CD14-positive monocyte (primary cell): Measurements from ENCODE around the gene KRT1. TPM values are rescaled to one million over a fixed set of nuclear protein-coding genes. Genes with fewer than 3 reads are reported as not detected.
"Not testable (repeated sequence)": the region's sequence is repeated elsewhere in the genome, so short reads cannot be mapped to it uniquely, and the experiment has no call there.

Experiments used
- DNase-seq, 3 donors: peaks; one replicate each; pipeline ENCODE4 v3.0.0-alpha.2; 2011 to 2022
- H2AFZ ChIP-seq: 2 replicates; pipeline ENCODE4 v1.6.0; 2012; ENCODE audit warnings: mild to moderate bottlenecking, low read depth, low read length, inconsistent platforms; ENCODE audit not compliant: insufficient read depth, poor library complexity, severe bottlenecking
- H3K27ac ChIP-seq, 2 donors: 1 replicate in 1 of 2; 2 replicates in 1 of 2; pipeline ENCODE4 v1.5.1; 2012 to 2013; ENCODE audit warnings: low read length in 2 of 2, control low read depth in 1 of 2, inconsistent platforms in 1 of 2, low read depth in 1 of 2, mild to moderate bottlenecking in 1 of 2
- H3K27me3 ChIP-seq, 2 donors: one replicate each; pipeline versions ENCODE4 v1.6.0 to v1.6.1; 2011 to 2013; ENCODE audit warnings: low read length in 2 of 2; ENCODE audit not compliant: control insufficient read depth in 2 of 2, insufficient read depth in 2 of 2
- H3K36me3 ChIP-seq, 2 donors: replicated peaks in 1 of 2; 1 replicate in 1 of 2; 2 replicates in 1 of 2; pipeline versions ENCODE4 v1.5.1 to v1.6.1; 2012 to 2013; ENCODE audit warnings: low read length in 2 of 2, control low read depth in 1 of 2, inconsistent platforms in 1 of 2, mild to moderate bottlenecking in 1 of 2; ENCODE audit not compliant: insufficient read depth in 2 of 2, control insufficient read depth in 1 of 2
- H3K4me1 ChIP-seq, 2 donors: 1 replicate in 1 of 2; 2 replicates in 1 of 2; pipeline versions ENCODE4 v1.5.1 to v1.6.1; 2012 to 2013; ENCODE audit warnings: low read length in 2 of 2, control low read depth in 1 of 2, inconsistent platforms in 1 of 2, mild to moderate bottlenecking in 1 of 2, moderate library complexity in 1 of 2; ENCODE audit not compliant: insufficient read depth in 2 of 2, control insufficient read depth in 1 of 2
- H3K4me2 ChIP-seq: replicated peaks from 2 replicates; pipeline ENCODE3; 2012; ENCODE audit warnings: low read length, moderate library complexity, mild to moderate bottlenecking; ENCODE audit not compliant: poor library complexity, severe bottlenecking; ENCODE audit errors: extremely low read depth
- H3K4me3 ChIP-seq, 3 experiments: fragments of 200-600 bp in 1 of 3; sonication (generic) in 1 of 3; replicated peaks in 1 of 3; 1 replicate in 2 of 3; 2 replicates in 1 of 3; pipeline ENCODE4 v1.5.1; 2011 to 2013; ENCODE audit warnings: low read length in 3 of 3, mild to moderate bottlenecking in 3 of 3, control low read depth in 2 of 3, low read depth in 2 of 3, inconsistent platforms in 1 of 3, moderate library complexity in 1 of 3
- H3K79me2 ChIP-seq: 2 replicates; pipeline ENCODE4 v1.6.0; 2012; ENCODE audit warnings: mild to moderate bottlenecking, control low read depth, inconsistent platforms, low read length, moderate library complexity; ENCODE audit not compliant: insufficient read depth
- H3K9ac ChIP-seq: 2 replicates; pipeline ENCODE4 v1.6.0; 2017; ENCODE audit warnings: low read length, mild to moderate bottlenecking; ENCODE audit not compliant: insufficient read depth, poor library complexity, severe bottlenecking
- H3K9me3 ChIP-seq, 2 donors: replicated peaks in 1 of 2; 1 replicate in 1 of 2; 2 replicates in 1 of 2; pipeline versions ENCODE4 v1.5.1 to v1.6.1; 2012 to 2013; ENCODE audit warnings: low read length in 2 of 2, control low read depth in 1 of 2; ENCODE audit not compliant: control insufficient read depth in 1 of 2, insufficient read depth in 1 of 2
- H4K20me1 ChIP-seq: 2 replicates; pipeline ENCODE4 v1.6.0; 2012; ENCODE audit warnings: mild to moderate bottlenecking, low read length, control low read depth, moderate library complexity; ENCODE audit not compliant: insufficient read depth
- H3K27ac Mint-ChIP-seq, 7 donors: one replicate each; pipeline ENCODE4 v1.8.0; 2020; ENCODE audit warnings: mild to moderate bottlenecking in 7 of 7, mixed read lengths in 7 of 7, moderate library complexity in 6 of 7, inconsistent platforms in 2 of 7
- H3K27me3 Mint-ChIP-seq, 3 donors: one replicate each; pipeline ENCODE4 v1.8.0; 2021 to 2022; ENCODE audit warnings: low read depth in 3 of 3, mild to moderate bottlenecking in 3 of 3, mixed read lengths in 3 of 3, moderate library complexity in 3 of 3, inconsistent platforms in 1 of 3
- H3K36me3 Mint-ChIP-seq, 2 donors: one replicate each; pipeline ENCODE4 v1.8.0; 2020; ENCODE audit warnings: mixed read lengths in 2 of 2, inconsistent platforms in 1 of 2, mild to moderate bottlenecking in 1 of 2
- H3K4me1 Mint-ChIP-seq: one replicate; pipeline ENCODE4 v1.8.0; 2020; ENCODE audit warnings: mild to moderate bottlenecking, mixed read lengths
- H3K4me3 Mint-ChIP-seq, 2 donors: one replicate each; pipeline ENCODE4 v1.8.0; 2020; ENCODE audit warnings: mild to moderate bottlenecking in 2 of 2, mixed read lengths in 2 of 2, moderate library complexity in 1 of 2
- H3K9me3 Mint-ChIP-seq, 7 donors: one replicate each; pipeline ENCODE4 v1.8.0; 2020 to 2022; ENCODE audit warnings: mixed read lengths in 7 of 7, mild to moderate bottlenecking in 6 of 7, moderate library complexity in 6 of 7, inconsistent platforms in 2 of 7
- CTCF ChIP-seq: fragments of 200-600 bp; IDR thresholded peaks from one replicate; pipeline ENCODE4 v1.8.0; 2022; ENCODE audit warnings: antibody characterized with exemption, mild to moderate bottlenecking
- WGBS: methylation state at CpG from one replicate; pipeline ENCODE4 v1.1.5; 2013; ENCODE audit warnings: missing lambda C conversion rate; ENCODE audit not compliant: insufficient coverage; 5-methylcytosine and 5-hydroxymethylcytosine counted together
- intact Hi-C, 2 donors: fragments of 100-400 bp; cut with micrococcal nuclease; formaldehyde crosslinking; loops; one replicate each; pipeline versions ENCODE4 v1.15.0 to v1.15.1; 2023
- polyA plus RNA-seq, 3 donors: library from polyadenylated mRNA; depleted of rRNA in 1 of 3; unstranded in 2 of 3; stranded (reverse) in 1 of 3; fragments of 300-500 nt in 2 of 3; fragments of >200 nt in 1 of 3; fragmentation: Illumina TruSeq in 2 of 3; gene quantifications; 1 replicate in 2 of 3; 2 replicates in 1 of 3; pipeline ENCODE4 v1.2.3, GENCODE V29; 2012 to 2021

KRT1 gene
- polyA plus RNA-seq, 3 donors = not detected

DNA sequence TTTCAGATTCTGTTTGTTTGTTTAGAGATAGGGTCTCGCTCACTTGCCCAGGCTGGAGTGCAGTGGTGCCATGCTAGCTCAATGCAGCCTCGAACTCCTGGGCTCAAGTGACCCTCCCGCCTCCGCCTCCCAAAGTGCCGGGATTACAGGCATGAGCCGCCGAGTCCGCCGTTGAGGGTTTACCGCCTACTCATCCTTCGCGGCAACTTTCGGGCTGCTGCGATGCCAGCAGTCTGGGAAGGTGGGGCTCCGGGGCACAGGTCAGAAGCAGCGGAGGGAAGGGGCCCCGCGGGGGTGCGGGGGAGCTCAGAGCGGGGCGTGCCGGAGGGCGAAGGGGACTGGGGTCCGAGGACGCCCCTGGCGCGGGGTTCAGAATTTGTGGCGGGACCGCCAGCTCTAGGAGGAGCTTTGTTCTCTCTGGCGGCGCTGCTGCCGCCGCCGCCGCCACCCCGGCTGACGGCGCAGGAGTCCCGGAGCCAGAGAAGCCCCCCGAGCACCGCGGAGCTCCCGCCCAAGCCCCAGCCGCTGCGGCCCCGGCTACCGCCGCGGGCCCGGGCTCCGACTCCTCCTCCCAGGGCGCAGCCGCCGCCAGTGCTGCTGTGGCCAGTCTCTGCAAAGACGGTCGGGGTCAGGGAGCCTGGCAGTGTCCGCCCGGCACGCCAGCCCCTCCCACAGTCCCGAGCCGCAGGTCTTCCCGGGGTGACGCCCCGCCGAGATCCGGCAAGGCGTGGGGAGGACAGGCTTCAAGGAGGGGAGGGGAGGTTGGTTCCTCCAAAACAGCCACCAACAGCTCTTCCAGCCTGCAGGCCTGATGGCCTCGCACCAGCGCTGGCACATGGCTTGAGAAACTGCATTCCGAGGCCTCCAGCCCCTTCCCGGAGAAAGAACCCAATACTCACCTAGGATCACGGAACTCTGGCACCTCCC, 34.0 kb upstream of the KRT1 start:
- no peaks in the 10 kb centered on the region for H3K36me3 ChIP-seq
- no peaks in the 10 kb centered on the region for H3K79me2 ChIP-seq
- Mint-ChIP-seq H3K36me3 (peaks cover 0 to 2% of the 10 kb centered on the region in 2 donors), H3K4me3 (peak overlapping the region in 1 of 2 donors; percentile 79), H3K4me1 (peaks cover 9% of the 10 kb centered on the region), H3K27ac (peak overlapping the region in 1 of 7 donors; percentile 42), H3K27me3 (peaks cover 41 to 48% (median 45%) of the 10 kb centered on the region in 3 donors), H3K9me3 (peaks cover 0 to 19% (median 2%) of the 10 kb centered on the region in 7 donors)
- intact Hi-C loops = no loop called here
- no peak overlapping the region for H3K4me3 ChIP-seq
- H3K9ac ChIP-seq = no peak overlapping the region
- 7% methylated on average over 64 of the region's 72 CpGs for WGBS
- DNase-seq = no peak
- H3K4me2 ChIP-seq = no peak overlapping the region
- H4K20me1 ChIP-seq = no peaks in the 10 kb centered on the region
- H3K27ac ChIP-seq = no peak overlapping the region
- TF ChIP-seq CTCF = no peak
- peaks cover 37 to 41% of the 10 kb centered on the region in 2 donors for H3K27me3 ChIP-seq
- no peak overlapping the region for H2AFZ ChIP-seq
- no peaks in the 10 kb centered on the region for H3K4me1 ChIP-seq
- peaks cover 0 to 16% of the 10 kb centered on the region in 2 donors for H3K9me3 ChIP-seq

DNA sequence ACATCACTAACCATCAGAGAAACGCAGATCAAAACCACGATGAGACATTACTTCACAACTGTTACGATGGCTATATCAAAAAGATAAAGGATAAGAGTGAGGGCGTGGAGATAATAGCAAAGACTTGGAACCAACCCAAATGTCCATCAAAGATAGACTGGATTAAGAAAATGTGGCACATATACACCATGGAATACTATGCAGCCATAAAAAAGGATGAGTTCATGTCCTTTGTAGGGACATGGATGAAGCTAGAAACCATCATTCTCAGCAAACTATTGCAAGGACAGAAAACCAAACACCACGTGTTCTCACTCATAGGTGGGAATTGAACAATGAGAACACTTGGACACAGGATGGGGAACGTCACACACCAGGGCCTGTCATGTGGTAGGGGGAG, 31.9 kb upstream of the KRT1 start:
- no CpG with 5 or more reads among the region's 6 CpGs for WGBS
- H3K4me1 ChIP-seq, H3K9ac ChIP-seq, DNase-seq, H3K36me3 Mint-ChIP-seq, H3K79me2 ChIP-seq, H3K4me3 ChIP-seq, H3K27ac ChIP-seq, H3K4me1 Mint-ChIP-seq, H2AFZ ChIP-seq, H3K4me3 Mint-ChIP-seq, intact Hi-C loops, H4K20me1 ChIP-seq, H3K36me3 ChIP-seq, H3K4me2 ChIP-seq, H3K27ac Mint-ChIP-seq: not testable (repeated sequence)
- Histone ChIP-seq H3K27me3 (peaks cover 37 to 41% of the 10 kb centered on the region in 2 donors), H3K9me3 (peaks cover 0 to 16% of the 10 kb centered on the region in 2 donors)
- H3K9me3 Mint-ChIP-seq = peaks cover 0 to 19% (median 2%) of the 10 kb centered on the region in 7 donors
- H3K27me3 Mint-ChIP-seq = peaks cover 40 to 44% (median 41%) of the 10 kb centered on the region in 3 donors
